Stimulated activated CD8-positive, alpha-beta memory T cell treated with anti-CD3 and anti-CD28 coated beads, Interleukin-7, amount 100 ng/mL, for 4 hours (primary cell): ENCODE data around the gene DSTYK.
"Not testable (repeated sequence)": the region's sequence is repeated elsewhere in the genome, so short reads cannot be mapped to it uniquely, and the experiment has no call there.

Experiments used
- DNase-seq, 2 donors: peaks; one replicate each; pipeline ENCODE4 v3.0.0-alpha.2; 2020; ENCODE audit warnings: low read depth in 2 of 2

DSTYK gene

GRCh38 chr1:205240569-205240968 lies 29.1 kb upstream of the DSTYK start:
- no peak for DNase-seq

GRCh38 chr1:205240118-205240517 lies 28.6 kb upstream of the DSTYK start:
- no peak for DNase-seq

- DNase-seq: no peak
Observed at GRCh38 chr1:205239078-205239477, 27.6 kb upstream of the DSTYK start.

GRCh38 chr1:205237526-205238484 lies 26.3 kb upstream of the DSTYK start:
- DNase-seq: no peak

- DNase-seq: no peak
Observed at GRCh38 chr1:205236951-205237475, 25.5 kb upstream of the DSTYK start.

- no peak for DNase-seq
Observed at GRCh38 chr1:205236526-205236925, 25.0 kb upstream of the DSTYK start.

- no peak for DNase-seq
Observed at GRCh38 chr1:205235951-205236350, 24.4 kb upstream of the DSTYK start.

DNA sequence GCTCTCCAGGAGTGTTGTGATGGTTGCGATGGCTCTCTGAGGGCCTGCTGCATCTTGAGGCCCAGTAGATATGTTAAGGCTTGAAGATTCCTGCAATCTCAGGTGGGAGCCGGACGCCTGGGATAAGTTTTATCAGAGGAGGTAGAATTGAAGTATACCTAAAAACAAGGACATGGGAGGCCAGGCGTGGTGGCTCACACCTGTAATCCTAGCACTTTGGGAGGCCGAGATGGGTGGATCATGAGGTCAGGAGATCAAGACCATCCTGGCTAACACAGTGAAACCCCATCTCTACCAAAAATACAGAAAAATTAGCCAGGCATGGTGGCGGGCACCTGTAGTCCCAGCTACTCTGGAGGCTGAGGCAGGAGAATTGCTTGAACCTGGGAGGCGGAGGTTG lies 22.5 kb upstream of the DSTYK start:
- DNase-seq: not testable (repeated sequence)

DNA sequence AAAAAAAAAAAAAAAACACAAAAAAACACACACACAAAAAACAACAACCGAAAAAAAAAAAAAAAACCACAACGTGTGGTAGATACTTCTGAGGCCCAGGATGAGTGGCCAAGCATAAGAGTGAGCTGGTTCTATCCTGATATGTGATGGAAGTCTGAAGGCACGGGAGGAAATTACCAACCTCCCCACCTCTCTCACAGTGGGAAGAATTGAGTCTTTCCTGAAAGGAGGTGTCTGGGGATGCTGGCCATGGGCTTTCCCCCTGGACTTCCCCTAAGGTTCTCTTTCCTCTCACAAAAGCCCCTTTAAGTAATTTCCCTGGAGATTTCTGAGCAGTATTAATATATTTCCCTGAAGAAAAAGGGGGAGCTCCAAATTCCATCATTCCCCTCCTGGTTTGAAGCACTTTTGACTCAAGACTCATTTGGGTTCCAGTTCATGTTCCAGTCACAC lies 21.5 kb upstream of the DSTYK start:
- no peak for DNase-seq

GRCh38 chr1:205232127-205232820 lies 20.8 kb upstream of the DSTYK start:
- DNase-seq: no peak

DNA sequence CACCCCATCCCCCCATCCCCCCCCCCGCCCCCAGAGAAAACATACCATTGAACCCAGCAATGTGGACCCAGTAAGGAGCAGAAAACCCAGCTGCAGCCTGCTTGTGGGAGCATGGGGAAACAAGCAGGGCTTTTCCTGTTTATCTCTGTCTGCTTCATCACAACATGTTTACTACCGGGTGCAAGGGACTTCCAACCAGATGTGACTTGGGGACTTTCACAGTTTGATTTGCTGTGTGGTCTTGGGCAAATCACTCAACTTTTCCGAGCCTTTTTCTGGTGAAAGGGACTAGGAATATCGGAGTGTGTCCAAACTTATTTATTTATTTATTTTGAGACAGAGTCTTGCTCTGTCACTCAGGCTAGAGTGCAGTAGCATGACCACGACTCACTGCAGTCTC lies 19.5 kb upstream of the DSTYK start:
- DNase-seq: no peak

DNA sequence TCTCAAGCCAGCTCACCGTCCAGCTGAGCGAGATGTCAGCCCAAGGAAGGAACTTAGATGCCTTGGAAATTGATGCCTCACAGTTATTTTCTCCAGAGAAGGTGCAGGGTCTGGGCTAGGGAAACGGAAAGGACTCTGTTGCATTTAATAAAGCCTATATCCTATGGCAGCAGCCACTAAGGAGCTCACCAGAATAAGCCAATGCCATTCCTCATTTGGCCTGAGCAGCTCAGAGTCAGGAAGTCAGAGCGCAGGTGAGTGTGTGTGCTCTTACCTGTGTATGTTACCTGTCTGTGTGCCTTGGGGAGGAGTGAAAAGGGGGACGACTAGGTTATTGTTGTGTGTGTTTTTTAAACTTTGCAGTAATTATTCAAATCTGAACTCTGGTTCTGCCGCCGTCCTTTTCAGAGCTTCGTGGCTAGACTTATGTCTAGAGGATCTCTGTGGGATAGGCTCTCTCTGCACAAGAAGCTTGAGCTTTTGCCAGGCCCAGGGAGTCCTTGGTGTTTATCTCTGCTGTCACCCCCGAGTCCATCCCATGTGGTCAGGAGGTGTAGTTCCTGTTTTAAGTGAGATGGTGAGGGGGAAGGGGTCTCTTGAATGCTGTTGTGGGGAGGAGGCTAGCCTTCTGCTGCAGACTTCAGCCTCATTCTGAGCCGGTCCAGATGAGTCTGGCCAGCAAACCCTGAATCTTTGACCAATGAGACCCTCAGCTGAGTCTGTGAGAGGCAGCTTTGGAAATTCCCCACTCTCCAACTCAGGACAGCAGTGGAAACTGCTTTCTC lies 18.6 kb upstream of the DSTYK start:
- DNase-seq: no peak

- peak; percentile 38 to 45 for DNase-seq
Observed at GRCh38 chr1:205229399-205229871, 17.9 kb upstream of the DSTYK start.

DNA sequence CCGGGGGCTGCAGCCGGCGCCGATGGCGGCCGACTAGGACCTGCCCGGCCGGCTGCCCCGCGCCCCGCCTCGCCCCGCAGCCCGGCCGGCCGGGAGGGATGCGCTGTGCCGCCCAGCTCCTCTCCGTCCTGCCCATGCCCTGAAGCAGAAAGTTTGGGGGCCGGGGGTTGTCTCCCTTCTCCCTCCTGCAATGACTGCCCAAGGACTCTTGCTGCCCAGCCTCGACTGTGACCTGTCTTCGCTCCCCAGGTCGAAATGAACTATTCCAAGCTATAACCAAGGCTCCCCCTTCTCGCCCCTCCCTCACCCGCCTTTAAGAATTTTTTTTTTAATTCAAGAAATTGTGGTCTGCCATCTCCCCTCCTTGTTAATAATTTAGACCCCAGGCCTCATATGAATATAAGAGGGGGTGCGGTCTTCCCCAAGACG lies 16.6 kb upstream of the DSTYK start:
- no peak for DNase-seq

- peak; percentile 64 to 83 for DNase-seq
Observed at GRCh38 chr1:205227584-205228013, 16.1 kb upstream of the DSTYK start, which contains the start of gene TMCC2. Gene TMCC2, plus strand, starts transcription at chr1:205227946. Its CDS starts 619 bp downstream, at chr1:205228565.

DNA sequence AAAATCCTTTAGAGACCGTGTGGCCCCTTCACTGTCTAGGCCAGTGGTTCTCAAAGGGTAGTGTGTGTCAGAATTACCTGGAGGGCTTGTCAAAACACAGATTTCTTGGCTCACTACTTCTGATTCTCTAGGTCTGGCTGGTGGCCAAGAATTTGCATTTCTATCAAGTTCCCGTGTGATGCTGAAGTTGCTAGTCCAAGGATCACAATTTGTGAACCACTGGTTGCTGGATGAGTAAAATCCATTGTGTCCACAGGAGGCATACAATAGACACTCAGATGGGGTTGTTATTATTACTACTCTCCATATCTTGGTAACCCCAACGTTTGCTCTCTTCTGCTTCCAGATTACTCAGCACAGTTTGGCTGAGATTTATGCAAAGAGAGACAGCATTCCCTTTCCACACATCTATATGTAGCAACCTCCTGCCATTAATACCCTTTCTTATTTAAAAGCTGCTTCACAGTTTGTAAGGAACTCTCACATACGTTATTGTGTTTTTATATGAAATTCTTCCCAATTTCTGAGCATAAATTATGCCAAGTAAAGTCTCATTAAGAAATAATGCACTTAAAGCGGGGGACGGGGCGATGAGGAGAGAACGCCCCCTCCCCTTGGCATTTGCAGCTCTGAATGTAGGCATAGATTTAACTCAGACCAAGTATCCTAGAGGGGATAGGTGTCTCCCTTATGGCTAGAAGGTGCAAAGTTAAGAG lies 15.5 kb upstream of the DSTYK start:
- DNase-seq: no peak

DNA sequence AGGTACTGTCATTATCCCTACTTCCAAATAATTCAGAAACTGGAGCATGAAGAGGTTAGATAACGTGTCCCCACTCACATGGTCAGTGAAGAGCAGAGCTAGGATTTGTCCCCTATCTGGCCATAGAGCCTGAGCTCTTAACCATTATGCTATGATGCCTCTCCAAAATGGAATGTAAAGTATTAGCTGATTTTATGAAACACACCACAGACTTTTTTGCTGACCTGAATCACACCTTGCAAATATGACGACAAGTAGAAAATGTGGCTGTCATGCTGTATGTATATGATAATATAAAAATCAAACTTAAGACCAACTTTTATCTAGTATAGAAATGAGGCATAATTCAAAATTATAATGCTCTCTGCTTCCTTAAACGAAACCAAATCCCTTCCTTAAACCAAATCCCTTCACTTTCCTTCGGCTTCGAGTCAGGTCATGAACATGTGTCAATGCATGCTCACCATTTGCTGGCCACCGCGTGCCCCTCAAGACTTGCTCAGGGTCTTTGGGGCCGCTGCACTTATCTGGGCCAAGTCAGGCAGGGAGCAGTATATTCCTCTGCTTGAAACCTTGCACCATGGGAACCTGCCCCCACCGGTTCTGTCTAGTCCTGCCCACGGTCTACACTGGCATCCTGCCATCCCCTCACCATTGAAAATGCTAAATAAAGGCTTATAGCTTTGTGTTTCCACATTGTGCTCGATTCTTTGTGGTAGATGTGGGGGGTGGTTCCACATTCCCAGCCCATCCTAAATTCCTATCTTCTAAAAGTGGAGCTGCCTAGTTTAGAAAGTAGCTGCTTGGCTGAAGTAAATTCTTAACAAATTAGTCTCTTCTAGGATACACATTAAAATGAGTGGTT lies 14.6 kb upstream of the DSTYK start:
- no peak for DNase-seq

GRCh38 chr1:205224736-205225135 lies 13.2 kb upstream of the DSTYK start:
- DNase-seq: no peak

DNA sequence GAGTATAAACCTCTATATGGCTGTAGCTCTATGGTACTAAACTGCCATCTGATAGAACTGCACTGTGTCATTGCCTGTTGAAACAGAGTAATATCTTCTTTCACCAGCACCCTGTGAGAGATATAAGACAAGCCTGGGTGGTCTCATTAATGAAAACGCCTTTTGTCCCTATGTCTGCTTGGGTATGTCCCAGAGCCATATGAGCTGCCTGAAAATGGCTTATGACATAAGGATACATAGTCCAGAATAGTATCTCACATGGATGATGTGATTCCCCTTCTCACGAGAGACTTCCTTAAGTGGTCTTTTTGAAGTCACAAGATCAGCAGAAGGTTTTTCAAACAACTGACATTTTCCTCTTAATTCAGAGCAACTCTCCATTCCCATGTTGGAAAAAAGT lies 8.9 kb upstream of the DSTYK start:
- DNase-seq: no peak

DNA sequence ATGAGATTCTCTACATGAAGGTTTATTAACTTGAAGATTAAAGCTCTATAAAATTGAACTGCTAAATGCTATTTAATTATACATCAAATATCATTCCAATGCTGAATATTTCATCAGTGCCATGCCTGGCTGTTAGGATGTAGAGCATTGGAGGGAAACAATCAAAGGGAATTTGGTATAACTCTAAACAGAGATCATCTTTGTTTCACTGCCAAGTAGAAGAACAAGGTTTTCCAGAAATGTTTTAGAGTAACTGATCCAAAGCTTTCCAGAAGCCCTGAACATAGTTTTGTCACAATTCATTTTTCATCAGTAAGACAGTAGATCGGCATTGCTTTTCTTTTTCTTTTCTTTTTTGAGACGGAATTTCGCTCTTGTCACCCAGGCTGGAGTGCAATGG lies 5.9 kb upstream of the DSTYK start:
- no peak for DNase-seq
